Endothelial cell of umbilical vein (primary cell): ENCODE results near the gene SLC5A11. TPM values are rescaled to one million over a fixed set of nuclear protein-coding genes. Genes with fewer than 3 reads are reported as not detected.

ENCODE experiments used
- BruUV-seq: library from RNA; stranded (reverse); fragments of 400-500 nt; replicated peaks from 2 replicates; lab custom pipeline; 2021; lab: Mats Ljungman, UMichigan
- CTCF ChIA-PET: fragments of 300-600, 350-600 bp; sonication (Branson Sonifier 250); formaldehyde crosslinking; loops from one replicate; lab custom pipeline; 2021; ENCODE audit warnings: antibody characterized with exemption, inconsistent platforms; lab: Charles Lee
- POLR2A ChIA-PET: fragments of 300-600, 350-600 bp; sonication (Branson Sonifier 250); formaldehyde crosslinking; loops from one replicate; lab custom pipeline; 2021; ENCODE audit warnings: antibody characterized with exemption, inconsistent platforms; lab: Charles Lee
- DNase-seq: peaks from one replicate; pipeline ENCODE4 v3.0.0-alpha.2; 2011; ENCODE audit warnings: low read depth, low spot score
- FAIRE-seq: peaks from 2 replicates; lab custom pipeline; 2011; peaks lifted over from hg19 to GRCh38; lab: Jason Lieb, UNC
- H2AFZ ChIP-seq: 2 replicates; pipeline ENCODE4 v1.6.0; 2012; ENCODE audit warnings: low read depth, low read length, control low read depth, inconsistent platforms
- H3K27ac ChIP-seq: 2 replicates; pipeline ENCODE4 v1.5.1; 2011; ENCODE audit warnings: low read depth, mild to moderate bottlenecking, control low read depth, low read length, moderate library complexity; ENCODE audit not compliant: insufficient read depth
- H3K27me3 ChIP-seq, 2 experiments: 2 replicates each; pipeline versions ENCODE4 v1.6.0 to v1.6.1; 2011; ENCODE audit warnings: low read length in 2 of 2, mixed read lengths in 1 of 2; ENCODE audit not compliant: control insufficient read depth in 2 of 2, insufficient read depth in 2 of 2
- H3K36me3 ChIP-seq, 2 experiments: 2 replicates in 1 of 2; 3 replicates in 1 of 2; pipeline ENCODE4 v1.5.1; 2011; ENCODE audit warnings: low read length in 2 of 2, mild to moderate bottlenecking in 1 of 2, moderate library complexity in 1 of 2; ENCODE audit not compliant: control insufficient read depth in 2 of 2, insufficient read depth in 2 of 2; ENCODE audit errors: extremely low read depth in 1 of 2
- H3K4me1 ChIP-seq: 3 replicates; pipeline ENCODE4 v1.5.1; 2011; ENCODE audit warnings: mild to moderate bottlenecking, low read length; ENCODE audit not compliant: control insufficient read depth, insufficient read depth; ENCODE audit errors: extremely low read depth
- H3K4me2 ChIP-seq: 2 replicates; pipeline ENCODE4 v1.6.1; 2011; ENCODE audit warnings: low read length, control low read depth, mixed read lengths; ENCODE audit not compliant: insufficient read depth
- H3K4me3 ChIP-seq, 3 experiments: fragments of 200-600 bp in 1 of 3; sonication (generic), shearing (Covaris generic) in 1 of 3; replicated peaks in 1 of 3; 2 replicates each; pipeline ENCODE4 v1.5.1; 2011 to 2016; ENCODE audit warnings: control low read depth in 3 of 3, low read length in 3 of 3, mild to moderate bottlenecking in 2 of 3, inconsistent platforms in 1 of 3, low read depth in 1 of 3, moderate library complexity in 1 of 3; ENCODE audit not compliant: insufficient read depth in 1 of 3
- H3K79me2 ChIP-seq: 2 replicates; pipeline ENCODE4 v1.6.0; 2012; ENCODE audit warnings: low read length, inconsistent platforms; ENCODE audit not compliant: control insufficient read depth, insufficient read depth
- H3K9ac ChIP-seq: replicated peaks from 2 replicates; pipeline ENCODE3; 2011; ENCODE audit warnings: low read length, control low read depth; ENCODE audit not compliant: insufficient read depth; ENCODE audit errors: extremely low read depth
- H3K9me1 ChIP-seq: replicated peaks from 3 replicates; pipeline ENCODE4 v1.6.0; 2011; ENCODE audit warnings: mild to moderate bottlenecking, low read length; ENCODE audit not compliant: control insufficient read depth, insufficient read depth; ENCODE audit errors: extremely low read depth
- H3K9me3 ChIP-seq: replicated peaks from 2 replicates; pipeline ENCODE4 v1.5.1; 2012; ENCODE audit warnings: low read length, inconsistent platforms; ENCODE audit not compliant: control insufficient read depth, insufficient read depth
- H4K20me1 ChIP-seq: replicated peaks from 2 replicates; pipeline ENCODE3; 2011; ENCODE audit warnings: mild to moderate bottlenecking, low read length; ENCODE audit not compliant: control insufficient read depth, insufficient read depth; ENCODE audit errors: extremely low read depth
- CTCF ChIP-seq, 2 donors: IDR thresholded peaks; 1 replicate in 1 of 2; 2 replicates in 1 of 2; pipeline ENCODE4 v1.5.1; 2011; ENCODE audit warnings: low read length in 2 of 2, mild to moderate bottlenecking in 2 of 2, moderate library complexity in 2 of 2, control low read depth in 1 of 2, inconsistent platforms in 1 of 2, low read depth in 1 of 2; ENCODE audit not compliant: insufficient read depth in 1 of 2; ENCODE audit errors: extremely low read depth in 1 of 2
- EZH2 ChIP-seq: IDR thresholded peaks from 2 replicates; pipeline ENCODE4 v1.6.1; 2012; ENCODE audit warnings: borderline replicate concordance, low read depth, mild to moderate bottlenecking, moderate library complexity, low read length, inconsistent platforms; ENCODE audit not compliant: severe bottlenecking
- FOS ChIP-seq: IDR thresholded peaks from 2 replicates; pipeline ENCODE4 v1.6.1; 2011; ENCODE audit warnings: mild to moderate bottlenecking, low read length, moderate library complexity, borderline replicate concordance; ENCODE audit not compliant: insufficient read depth
- GATA2 ChIP-seq: IDR thresholded peaks from 2 replicates; pipeline ENCODE4 v1.7.0; 2011; ENCODE audit warnings: low read depth, mild to moderate bottlenecking, moderate library complexity, mixed read lengths, low read length; ENCODE audit not compliant: insufficient read length, insufficient read depth
- JUN ChIP-seq: IDR thresholded peaks from 2 replicates; pipeline ENCODE4 v1.6.1; 2011; ENCODE audit warnings: borderline replicate concordance, low read depth; ENCODE audit not compliant: insufficient read length, insufficient read depth
- MYC ChIP-seq: IDR thresholded peaks from one replicate; pipeline ENCODE4 v1.6.1; 2011; ENCODE audit warnings: mild to moderate bottlenecking, low read depth, low read length
- POLR2A ChIP-seq: IDR thresholded peaks from 2 replicates; pipeline ENCODE4 v1.6.1; 2012; ENCODE audit warnings: low read depth, mild to moderate bottlenecking, control low read depth, low read length
- POLR2AphosphoS5 ChIP-seq: IDR thresholded peaks from 2 replicates; pipeline ENCODE4 v1.6.1; 2012; ENCODE audit warnings: low read depth, mild to moderate bottlenecking, control low read depth, low read length, moderate library complexity; ENCODE audit not compliant: insufficient read depth
- dilution Hi-C: fragments of 300-500 bp; cut with MboI; formaldehyde crosslinking; loops from one replicate; pipeline ENCODE4 v1.15.0; 2019; ENCODE audit warnings: low sequenced_read_pairs; ENCODE audit not compliant: extremely low pct_ligation_motif_present
- intact Hi-C: fragments of 100-400 bp; cut with micrococcal nuclease; formaldehyde crosslinking; loops from one replicate; pipeline ENCODE4 v1.10.0; 2022
- polyA plus RNA-seq, 4 experiments: library from polyadenylated mRNA; depleted of rRNA in 3 of 4; stranded (reverse) in 3 of 4; unstranded in 1 of 4; fragments of >200 nt; gene quantifications; 2 replicates each; pipeline versions ENCODE4 v1.2.1 to v1.2.3, GENCODE V29; 2011 to 2012; ENCODE audit warnings: missing spikeins in 1 of 4
- total RNA-seq: library from RNA; stranded (reverse); gene quantifications from 2 replicates; pipeline ENCODE4 v1.2.3, GENCODE V29; 2021
- TF ChIP-seq, protein P1 (sequence below): IDR thresholded peaks from 2 replicates; pipeline ENCODE4 v1.6.1; 2011; ENCODE audit not compliant: insufficient read depth, insufficient read length

SLC5A11 gene
- total and polyA plus RNA-seq, 2 donors (not counting 3 experiments of a cell fraction or from before 2014, with no cell fraction given), result 0.12 TPM; not detected in 1

- ChIA-PET POLR2A (no interaction called here), CTCF (interaction anchor here (0.9 to 1.0 kb wide), 2 partner anchors 96 to 159 kb away, joined by 3 read pairs; no protein-coding TSS in a partner anchor)
- peaks cover 1% of the 10 kb centered on the region for H3K4me1 ChIP-seq
- H3K79me2 ChIP-seq, result peaks cover 4% of the 10 kb centered on the region
- BruUV-seq, result no TSS peak
- intact Hi-C loops, result no loop called here
- H3K9ac ChIP-seq, result no peak overlapping the region
- no peak overlapping the region for H3K4me2 ChIP-seq
- no peak overlapping the region for H3K4me3 ChIP-seq
- dilution Hi-C loops, result no loop called here
- no peak overlapping the region for H2AFZ ChIP-seq
- no peaks in the 10 kb centered on the region for H3K9me3 ChIP-seq
- no peaks in the 10 kb centered on the region for H4K20me1 ChIP-seq
- no peak for FAIRE-seq
- H3K9me1 ChIP-seq, result no peaks in the 10 kb centered on the region
- H3K27me3 ChIP-seq, result no peaks in the 10 kb centered on the region
- DNase-seq, result no peak
- H3K36me3 ChIP-seq, result peaks cover 36 to 37% of the 10 kb centered on the region in 2 experiments
- no peak overlapping the region for H3K27ac ChIP-seq
- TF ChIP-seq EZH2 (no peak), POLR2AphosphoS5 (no peak), CTCF (IDR thresholded peaks at IDR 0.05; ENCODE audit: extremely low read depth in 1 of 2, insufficient read depth in 1 of 2, low read depth in 1 of 2, low read length in 2 of 2) (no peak), MYC (no peak), GATA2 (no peak)
Measured at GRCh38 chr16:24931091-24931490, 85.3 kb downstream of the SLC5A11 start.

DNA sequence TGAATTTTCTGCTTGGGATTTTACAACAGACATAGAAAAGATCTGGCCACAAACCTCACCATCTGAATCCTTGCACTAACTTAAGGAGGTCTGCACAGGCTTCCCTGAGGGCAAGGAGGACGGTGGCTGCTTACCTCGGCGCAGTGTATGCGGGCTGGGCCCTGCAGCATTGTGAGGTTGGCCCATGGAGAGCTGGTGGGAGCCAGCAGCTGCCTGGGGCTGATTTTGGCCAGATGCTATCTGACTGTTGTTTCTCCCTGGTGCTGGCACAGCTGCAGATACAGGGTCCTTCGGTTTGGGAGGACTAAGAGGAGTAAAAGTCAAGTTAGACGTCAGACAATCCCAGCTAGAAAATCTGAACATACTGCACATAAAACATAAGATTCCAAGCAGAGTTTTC is 89.6 kb downstream of the SLC5A11 start:
- H3K9me3 ChIP-seq, result no peaks in the 10 kb centered on the region
- intact Hi-C loops (no loop called here), dilution Hi-C loops (no loop called here)
- no peaks in the 10 kb centered on the region for H3K27me3 ChIP-seq
- H3K36me3 ChIP-seq, result peaks cover 23 to 47% of the 10 kb centered on the region in 2 experiments
- no peak for FAIRE-seq
- no peaks in the 10 kb centered on the region for H4K20me1 ChIP-seq
- H3K9ac ChIP-seq, result no peak overlapping the region
- CTCF ChIA-PET, result interaction anchor here (1.0 kb wide), 1 partner anchor 418 kb away, joined by 3 read pairs; no protein-coding TSS in a partner anchor
- no peak overlapping the region for H3K4me2 ChIP-seq
- H3K9me1 ChIP-seq, result no peaks in the 10 kb centered on the region
- POLR2A ChIA-PET, result no interaction called here
- no peak overlapping the region for H3K27ac ChIP-seq
- DNase-seq, result no peak
- H2AFZ ChIP-seq, result no peak overlapping the region
- H3K4me1 ChIP-seq, result peaks cover 8% of the 10 kb centered on the region
- BruUV-seq, result no TSS peak
- H3K4me3 ChIP-seq, result no peak overlapping the region
- no peaks in the 10 kb centered on the region for H3K79me2 ChIP-seq
- TF ChIP-seq GATA2 (no peak), POLR2A (no peak), CTCF (IDR thresholded peaks at IDR 0.05; ENCODE audit: extremely low read depth in 1 of 2, insufficient read depth in 1 of 2, low read depth in 1 of 2, low read length in 2 of 2) (no peak), POLR2AphosphoS5 (no peak), FOS (no peak), JUN (no peak), MYC (no peak), EZH2 (no peak)
- TF ChIP-seq, protein P1, sequence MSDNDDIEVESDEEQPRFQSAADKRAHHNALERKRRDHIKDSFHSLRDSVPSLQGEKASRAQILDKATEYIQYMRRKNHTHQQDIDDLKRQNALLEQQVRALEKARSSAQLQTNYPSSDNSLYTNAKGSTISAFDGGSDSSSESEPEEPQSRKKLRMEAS, result no peak
